GM12865 (cell line): ENCODE measurements around the gene PRRG3.

Experiments
- DNase-seq: peaks from one replicate; pipeline ENCODE4 v3.0.0; 2010; ENCODE audit warnings: low read depth
- H3K4me3 ChIP-seq: 2 replicates; pipeline ENCODE4 v1.5.1; 2011; ENCODE audit warnings: mild to moderate bottlenecking, low read depth, low read length, control low read depth
- TF ChIP-seq, protein P1 (sequence below): IDR thresholded peaks from 2 replicates; pipeline ENCODE4 v1.5.1; 2011; ENCODE audit warnings: low read length, control low read depth, low read depth, inconsistent platforms; ENCODE audit not compliant: insufficient read depth; ENCODE audit errors: missing control alignments

The PRRG3 gene

DNA sequence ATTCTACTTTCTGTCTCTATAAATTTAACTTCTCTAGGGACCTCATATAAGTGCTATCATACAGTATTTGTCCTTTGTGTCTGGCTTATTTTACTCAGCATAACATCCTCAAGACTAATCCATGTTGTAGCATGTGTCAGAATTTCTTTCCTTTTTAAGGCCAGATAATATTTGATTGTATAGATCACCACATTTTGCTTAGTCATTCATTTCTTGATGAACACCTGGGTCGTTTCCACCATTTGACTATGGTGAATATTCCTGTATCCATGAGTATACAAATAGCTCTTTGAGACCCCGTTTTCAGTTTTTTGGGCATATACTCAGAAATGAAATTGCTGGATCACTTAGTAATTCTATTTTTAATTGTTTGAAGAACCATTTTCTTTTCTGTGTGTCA, 51.2 kb downstream of the PRRG3 start:
- H3K4me3 ChIP-seq: no peak overlapping the region
- TF ChIP-seq, protein P1, sequence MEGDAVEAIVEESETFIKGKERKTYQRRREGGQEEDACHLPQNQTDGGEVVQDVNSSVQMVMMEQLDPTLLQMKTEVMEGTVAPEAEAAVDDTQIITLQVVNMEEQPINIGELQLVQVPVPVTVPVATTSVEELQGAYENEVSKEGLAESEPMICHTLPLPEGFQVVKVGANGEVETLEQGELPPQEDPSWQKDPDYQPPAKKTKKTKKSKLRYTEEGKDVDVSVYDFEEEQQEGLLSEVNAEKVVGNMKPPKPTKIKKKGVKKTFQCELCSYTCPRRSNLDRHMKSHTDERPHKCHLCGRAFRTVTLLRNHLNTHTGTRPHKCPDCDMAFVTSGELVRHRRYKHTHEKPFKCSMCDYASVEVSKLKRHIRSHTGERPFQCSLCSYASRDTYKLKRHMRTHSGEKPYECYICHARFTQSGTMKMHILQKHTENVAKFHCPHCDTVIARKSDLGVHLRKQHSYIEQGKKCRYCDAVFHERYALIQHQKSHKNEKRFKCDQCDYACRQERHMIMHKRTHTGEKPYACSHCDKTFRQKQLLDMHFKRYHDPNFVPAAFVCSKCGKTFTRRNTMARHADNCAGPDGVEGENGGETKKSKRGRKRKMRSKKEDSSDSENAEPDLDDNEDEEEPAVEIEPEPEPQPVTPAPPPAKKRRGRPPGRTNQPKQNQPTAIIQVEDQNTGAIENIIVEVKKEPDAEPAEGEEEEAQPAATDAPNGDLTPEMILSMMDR: no peak
- DNase-seq: no peak

DNA sequence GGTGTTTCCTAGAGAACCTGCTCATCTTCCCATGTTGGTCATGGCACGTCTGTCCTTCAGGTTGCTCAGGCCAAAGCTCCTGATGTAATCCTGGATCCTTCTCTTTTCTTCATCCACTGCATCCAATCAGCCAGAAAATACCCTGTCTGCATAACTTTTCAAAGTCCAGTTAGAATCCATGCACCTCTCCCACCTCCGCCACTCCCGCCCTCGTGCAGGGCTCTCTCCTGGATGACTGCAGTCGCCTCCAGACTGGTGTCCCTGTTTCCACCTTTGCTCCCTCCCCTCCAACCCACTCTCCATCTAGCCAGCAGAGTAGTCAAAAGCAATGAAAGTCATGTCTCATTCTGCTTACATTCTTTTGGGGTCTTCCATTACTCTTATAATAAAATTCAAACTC, 55.3 kb downstream of the PRRG3 start:
- TF ChIP-seq, protein P1: no peak
- DNase-seq: no peak
- H3K4me3 ChIP-seq: no peak overlapping the region

DNA sequence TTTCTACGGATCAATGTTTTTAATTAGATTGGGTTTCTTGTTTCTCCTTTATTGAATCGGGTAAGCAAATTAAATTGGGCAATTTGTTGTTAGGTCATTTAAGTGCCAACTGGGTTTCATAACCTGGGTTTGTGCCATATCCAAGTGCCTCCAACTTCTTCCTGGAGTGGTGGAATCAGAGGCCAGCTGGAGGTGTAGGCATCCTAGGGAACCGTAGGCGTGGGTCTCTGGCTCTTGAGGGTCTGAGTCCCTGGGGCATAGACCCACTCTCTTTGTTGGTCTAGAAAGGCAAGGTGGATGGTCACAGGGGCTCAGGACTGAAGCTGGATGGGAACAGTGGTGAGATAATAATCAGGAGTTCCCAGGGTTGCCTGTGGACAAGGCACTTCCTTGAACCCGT, 57.6 kb downstream of the PRRG3 start:
- DNase-seq: no peak
- H3K4me3 ChIP-seq: no peak overlapping the region
- TF ChIP-seq, protein P1: no peak

DNA sequence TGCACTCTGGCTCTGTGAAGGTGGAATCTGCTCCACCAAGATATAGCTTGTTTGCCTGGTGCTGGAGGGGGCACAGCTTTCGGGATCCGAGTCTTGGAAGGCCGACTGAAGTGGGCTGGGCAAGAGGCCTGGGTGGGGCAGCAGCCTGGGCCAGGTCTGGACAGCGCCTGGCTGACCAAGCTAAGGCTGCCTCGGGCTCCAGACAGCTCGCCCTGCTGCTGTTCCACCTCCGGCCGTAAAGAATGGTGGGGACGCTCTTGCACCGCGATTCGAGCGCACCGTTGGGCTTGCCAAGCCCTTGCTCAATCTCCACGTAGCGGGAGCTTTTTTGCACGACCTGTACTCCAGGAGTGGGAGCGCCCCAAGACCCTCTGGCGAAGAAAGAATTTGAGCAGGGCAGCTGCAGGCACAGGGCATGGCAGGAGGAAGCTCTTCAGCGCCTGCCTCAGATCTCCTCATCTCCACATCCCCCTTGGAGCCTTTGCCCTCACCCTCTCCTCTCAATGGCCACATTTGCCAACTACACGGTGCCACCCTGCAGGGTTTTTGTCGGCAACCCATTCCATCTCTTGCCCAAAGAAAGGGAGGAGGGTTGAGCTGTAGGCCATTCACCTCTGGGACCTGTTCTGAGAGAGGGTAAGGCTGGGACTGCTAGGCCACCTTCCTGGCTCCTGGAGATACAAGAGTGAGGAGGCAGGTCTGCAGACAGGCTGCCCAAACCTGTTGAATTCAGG, 58.2 kb downstream of the PRRG3 start:
- TF ChIP-seq, protein P1: peak; percentile 63
- DNase-seq: peak; percentile 20
- H3K4me3 ChIP-seq: no peak overlapping the region

DNA sequence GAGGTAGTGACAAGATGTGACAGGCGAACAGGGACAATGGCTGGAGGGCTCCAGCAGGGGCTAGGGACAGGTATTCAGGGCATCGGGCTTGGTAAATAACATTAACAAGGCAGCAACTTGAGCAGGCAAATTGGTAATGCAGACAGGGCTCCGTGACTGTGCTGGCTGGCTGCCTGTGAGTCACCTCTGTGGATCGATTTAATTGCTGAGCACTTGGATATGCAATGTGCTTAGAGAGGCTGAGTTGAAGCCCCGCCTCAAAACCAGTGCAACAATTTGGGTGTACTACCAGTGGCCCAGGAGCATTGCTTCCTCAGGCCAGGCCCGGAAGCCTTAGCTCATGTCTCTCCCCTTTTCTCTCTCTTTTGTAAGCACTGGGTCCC, 58.8 kb downstream of the PRRG3 start:
- H3K4me3 ChIP-seq: no peak overlapping the region
- TF ChIP-seq, protein P1: no peak
- DNase-seq: no peak

DNA sequence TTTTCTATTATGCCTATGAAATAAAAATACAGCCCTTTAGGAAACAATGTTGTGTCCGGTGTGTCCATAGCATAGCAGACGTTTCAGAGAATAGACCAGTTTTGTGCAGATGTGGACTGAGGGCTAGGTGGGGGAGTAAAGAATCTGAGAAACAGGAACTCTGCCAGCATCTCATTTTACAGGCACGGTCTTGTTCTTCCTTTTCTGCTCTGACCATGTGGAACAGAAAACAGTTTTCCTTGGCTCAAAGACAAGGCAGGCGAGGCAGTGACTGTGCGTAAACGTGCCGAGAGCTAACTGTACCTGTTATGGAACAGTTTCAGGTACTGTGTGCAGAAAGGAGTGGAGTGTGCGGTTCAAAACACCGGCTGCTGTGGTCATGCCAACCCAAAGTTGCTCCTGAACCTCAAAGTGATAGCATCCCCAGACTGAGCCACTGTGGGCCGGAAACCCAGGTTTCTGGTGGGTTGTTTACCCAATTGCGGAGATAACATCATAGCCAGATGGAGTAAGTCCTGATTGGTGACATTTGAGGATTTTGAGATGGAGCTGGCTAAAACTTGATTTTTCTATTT, 59.5 kb downstream of the PRRG3 start:
- DNase-seq: no peak
- TF ChIP-seq, protein P1: no peak
- H3K4me3 ChIP-seq: no peak overlapping the region
